BLaER1 (cell line): ENCODE data around the gene NTHL1.

ENCODE experiments used
- H3K27ac ChIP-seq: shearing (Covaris generic); formaldehyde crosslinking; 2 replicates; pipeline ENCODE4 v1.8.1; 2022
- H3K27me3 ChIP-seq: shearing (Covaris generic); formaldehyde crosslinking; 2 replicates; pipeline ENCODE4 v1.8.1; 2022
- H3K36me3 ChIP-seq: shearing (Covaris generic); formaldehyde crosslinking; 2 replicates; pipeline ENCODE4 v1.8.1; 2022
- H3K4me1 ChIP-seq: shearing (Covaris generic); formaldehyde crosslinking; 2 replicates; pipeline ENCODE4 v1.8.1; 2022
- H3K4me2 ChIP-seq: shearing (Covaris generic); formaldehyde crosslinking; 2 replicates; pipeline ENCODE4 v1.8.1; 2022
- H3K4me3 ChIP-seq: shearing (Covaris generic); formaldehyde crosslinking; 2 replicates; pipeline ENCODE4 v1.8.1; 2022
- H3K9ac ChIP-seq: shearing (Covaris generic); formaldehyde crosslinking; 2 replicates; pipeline ENCODE4 v1.8.1; 2022
- H3K9me3 ChIP-seq: shearing (Covaris generic); formaldehyde crosslinking; 2 replicates; pipeline ENCODE4 v1.8.1; 2022
- H4K20me1 ChIP-seq: shearing (Covaris generic); formaldehyde crosslinking; 2 replicates; pipeline ENCODE4 v1.8.1; 2022
- Cebpa-rat ChIP-seq: shearing (Covaris generic); IDR thresholded peaks from 2 replicates; pipeline ENCODE4 v1.8.1; 2022

The NTHL1 gene

DNA sequence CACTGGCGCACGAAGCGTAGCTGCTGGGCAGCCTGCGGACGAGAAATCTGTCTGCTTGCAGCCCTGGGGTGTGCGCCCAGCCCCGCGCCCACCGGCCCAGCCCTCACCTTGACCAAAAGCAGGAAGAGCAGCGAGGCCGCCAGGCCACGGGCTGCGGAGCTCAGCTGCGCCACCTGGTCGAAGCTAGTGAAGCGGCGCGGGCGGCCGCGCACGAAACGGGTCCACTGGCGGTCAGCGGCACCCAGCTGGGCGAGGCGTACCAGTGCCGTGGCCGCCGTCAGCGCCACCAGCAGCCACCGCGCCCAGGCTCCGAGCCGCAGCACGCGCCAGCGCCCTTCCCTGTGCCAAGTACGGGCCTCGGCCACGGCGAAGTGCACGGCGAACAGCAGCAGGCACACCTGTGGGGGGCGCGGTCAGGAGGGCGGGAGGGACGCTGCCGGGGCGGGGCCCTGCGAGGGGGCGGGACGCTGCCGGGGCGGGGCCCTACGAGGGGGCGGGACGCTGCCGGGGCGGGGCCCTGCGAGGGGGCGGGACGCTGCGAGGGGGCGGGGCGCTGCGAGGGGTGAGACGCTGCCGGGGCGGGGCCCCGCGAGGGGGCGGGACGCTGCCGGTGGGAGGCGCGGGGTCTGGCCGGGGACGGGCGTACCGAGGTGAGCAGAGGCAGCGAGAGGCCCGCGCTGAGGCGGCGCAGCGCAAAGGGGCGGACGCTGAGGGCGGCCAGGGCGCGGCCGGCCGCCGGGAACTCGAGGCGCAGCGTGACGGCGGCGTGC, 43.3 kb upstream of the NTHL1 start:
- no peaks in the 10 kb centered on the region for H3K9me3 ChIP-seq
- TF ChIP-seq Cebpa-rat = no peak
- H3K36me3 ChIP-seq = peaks cover 97% of the 10 kb centered on the region
- no peak overlapping the region for H3K9ac ChIP-seq
- H3K27ac ChIP-seq = no peak overlapping the region
- H3K4me3 ChIP-seq = no peak overlapping the region
- H4K20me1 ChIP-seq = peaks cover 65% of the 10 kb centered on the region
- H3K27me3 ChIP-seq = no peaks in the 10 kb centered on the region
- H3K4me1 ChIP-seq = peaks cover 35% of the 10 kb centered on the region
- no peak overlapping the region for H3K4me2 ChIP-seq

DNA sequence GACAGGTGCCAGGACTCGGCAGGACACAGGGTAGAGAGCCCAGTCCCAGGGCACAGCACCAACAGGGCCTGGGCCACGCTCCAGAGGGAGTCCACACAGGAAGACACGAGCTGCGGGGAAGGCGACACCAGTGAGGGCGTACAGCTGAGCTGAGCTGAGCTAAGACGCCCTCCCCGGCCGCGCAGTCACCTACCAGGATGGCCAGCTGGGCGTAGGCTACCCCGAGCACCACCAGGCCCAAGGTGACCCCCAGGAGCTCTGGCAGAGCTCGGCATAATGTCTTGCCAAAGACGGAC, 42.8 kb upstream of the NTHL1 start:
- Histone ChIP-seq H3K4me1 (peaks cover 40% of the 10 kb centered on the region), H3K9ac (no peak overlapping the region), H3K27me3 (no peaks in the 10 kb centered on the region), H3K4me2 (no peak overlapping the region), H3K9me3 (no peaks in the 10 kb centered on the region), H3K27ac (no peak overlapping the region), H3K4me3 (no peak overlapping the region), H3K36me3 (peaks cover 97% of the 10 kb centered on the region), H4K20me1 (peaks cover 60% of the 10 kb centered on the region)
- TF ChIP-seq Cebpa-rat = no peak

DNA sequence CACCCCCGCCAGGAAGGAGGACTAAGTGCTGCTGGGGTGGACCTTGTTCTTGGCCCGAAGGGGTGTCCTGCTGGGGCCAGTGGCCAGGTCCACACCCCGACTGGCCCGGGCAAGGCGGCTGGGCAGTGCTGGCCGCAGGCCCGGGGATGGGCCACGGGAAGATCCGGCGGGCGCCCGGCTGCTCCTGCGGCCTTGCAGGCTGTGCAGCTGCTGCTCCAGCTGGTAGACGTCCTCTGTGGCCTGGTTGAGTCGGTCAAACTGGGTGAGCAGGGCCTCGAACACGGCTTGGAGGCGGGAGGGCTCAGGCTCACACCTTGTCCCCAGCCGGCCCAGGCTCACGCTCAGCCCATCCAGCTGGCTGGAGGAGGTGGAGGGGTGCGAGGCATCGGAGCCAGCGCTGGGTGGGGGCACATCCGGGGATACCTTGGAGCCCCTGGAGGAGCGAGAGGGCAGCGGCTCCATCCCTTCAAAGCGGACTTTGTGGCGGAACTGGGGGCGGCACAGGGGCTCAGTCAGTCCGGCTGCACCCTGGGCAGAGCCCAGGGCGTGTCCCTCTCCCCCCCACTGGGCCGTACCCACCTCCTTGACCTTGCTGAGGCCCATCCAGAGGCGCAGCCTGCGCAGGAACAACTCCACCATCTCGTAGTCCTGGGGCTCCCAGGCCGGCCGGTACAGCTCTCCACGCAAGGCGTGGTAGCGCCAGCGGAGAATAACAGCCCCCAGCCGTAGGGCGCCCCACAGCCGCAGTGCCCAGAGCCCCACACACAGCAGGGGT, 42.3 kb upstream of the NTHL1 start:
- Histone ChIP-seq H3K4me3 (no peak overlapping the region), H3K27me3 (no peaks in the 10 kb centered on the region), H3K27ac (peak overlapping the region; percentile 44; the same call in 1 of the 2 replicates), H3K9ac (no peak overlapping the region), H3K4me1 (peaks cover 46% of the 10 kb centered on the region), H3K4me2 (no peak overlapping the region), H4K20me1 (peaks cover 55% of the 10 kb centered on the region), H3K9me3 (no peaks in the 10 kb centered on the region), H3K36me3 (peaks cover 97% of the 10 kb centered on the region)
- no peak for TF ChIP-seq Cebpa-rat

DNA sequence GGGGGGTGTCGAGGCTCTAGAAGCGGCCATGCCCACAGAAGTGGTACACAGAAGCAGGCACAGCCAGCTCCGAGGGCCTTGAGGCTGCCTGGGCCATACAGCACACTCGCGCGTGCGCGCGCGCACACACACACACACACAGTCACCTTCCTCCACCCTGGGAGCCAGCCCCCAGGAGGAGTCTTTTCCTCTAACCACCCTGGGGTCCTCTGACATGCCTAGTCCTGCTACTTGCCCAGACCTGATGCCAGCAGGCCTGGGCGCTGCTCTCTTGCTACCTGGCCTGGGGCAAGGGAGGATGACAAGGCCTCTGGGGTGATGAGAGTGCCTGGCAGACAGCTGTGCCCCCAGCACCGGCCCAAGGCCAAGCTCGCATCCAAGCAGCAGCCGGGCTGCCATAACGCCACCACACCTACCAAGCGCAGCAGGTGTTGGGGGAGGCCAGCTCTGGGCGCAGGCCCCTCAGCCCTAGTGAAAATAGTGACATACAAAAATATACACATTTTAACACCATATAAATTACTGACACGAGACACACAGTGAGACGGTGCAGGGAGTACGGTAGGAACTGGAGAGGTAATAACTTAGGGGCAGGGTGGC, 41.2 kb upstream of the NTHL1 start:
- H3K27ac ChIP-seq = peak overlapping the region; percentile 44; the same call in 1 of the 2 replicates

DNA sequence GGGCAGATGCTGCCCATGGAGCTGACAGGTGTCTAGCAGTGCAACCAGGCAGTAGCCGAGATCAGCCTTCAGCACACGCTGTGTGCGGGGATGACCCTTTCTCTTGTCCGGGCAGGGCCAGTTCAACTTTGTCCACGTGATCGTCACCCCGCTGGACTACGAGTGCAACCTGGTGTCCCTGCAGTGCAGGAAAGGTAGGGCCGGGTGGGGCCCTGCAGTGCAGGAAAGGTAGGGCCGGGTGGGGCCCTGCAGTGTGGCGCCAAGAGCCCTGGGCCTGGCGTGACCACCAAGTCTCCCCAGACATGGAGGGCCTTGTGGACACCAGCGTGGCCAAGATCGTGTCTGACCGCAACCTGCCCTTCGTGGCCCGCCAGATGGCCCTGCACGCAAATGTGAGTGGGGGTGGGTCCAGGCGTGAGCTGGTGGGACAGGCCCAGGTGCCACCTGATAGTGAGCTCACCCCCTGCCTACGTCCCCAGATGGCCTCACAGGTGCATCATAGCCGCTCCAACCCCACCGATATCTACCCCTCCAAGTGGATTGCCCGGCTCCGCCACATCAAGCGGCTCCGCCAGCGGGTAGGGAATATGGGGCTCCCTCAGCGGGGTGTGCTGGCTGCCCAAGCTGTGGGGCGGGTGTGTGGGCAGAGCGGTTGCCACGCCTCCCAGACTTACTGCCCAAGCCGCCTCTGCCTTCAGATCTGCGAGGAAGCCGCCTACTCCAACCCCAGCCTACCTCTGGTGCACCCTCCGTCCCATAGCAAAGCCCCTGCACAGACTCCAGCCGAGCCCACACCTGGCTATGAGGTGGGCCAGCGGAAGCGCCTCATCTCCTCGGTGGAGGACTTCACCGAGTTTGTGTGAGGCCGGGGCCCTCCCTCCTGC, 40.4 kb upstream of the NTHL1 start:
- Histone ChIP-seq H3K9ac (peak overlapping the region; percentile 65), H4K20me1 (peaks cover 57% of the 10 kb centered on the region), H3K4me1 (peaks cover 65% of the 10 kb centered on the region), H3K27ac (peak overlapping the region; percentile 84), H3K9me3 (no peaks in the 10 kb centered on the region), H3K36me3 (peaks cover 86% of the 10 kb centered on the region), H3K27me3 (no peaks in the 10 kb centered on the region), H3K4me3 (no peak overlapping the region), H3K4me2 (peak overlapping the region; percentile 98)
- no peak for TF ChIP-seq Cebpa-rat

More for the DNA sequence above, 41.2 kb upstream of the NTHL1 start:
- H3K36me3 ChIP-seq = peaks cover 94% of the 10 kb centered on the region
- H4K20me1 ChIP-seq = peaks cover 58% of the 10 kb centered on the region
- H3K4me2 ChIP-seq = no peak overlapping the region
- H3K4me1 ChIP-seq = peaks cover 56% of the 10 kb centered on the region
- no peaks in the 10 kb centered on the region for H3K9me3 ChIP-seq
- no peak overlapping the region for H3K4me3 ChIP-seq
- H3K27me3 ChIP-seq = no peaks in the 10 kb centered on the region
- peak overlapping the region; percentile 38 for H3K9ac ChIP-seq
- TF ChIP-seq Cebpa-rat = no peak

DNA sequence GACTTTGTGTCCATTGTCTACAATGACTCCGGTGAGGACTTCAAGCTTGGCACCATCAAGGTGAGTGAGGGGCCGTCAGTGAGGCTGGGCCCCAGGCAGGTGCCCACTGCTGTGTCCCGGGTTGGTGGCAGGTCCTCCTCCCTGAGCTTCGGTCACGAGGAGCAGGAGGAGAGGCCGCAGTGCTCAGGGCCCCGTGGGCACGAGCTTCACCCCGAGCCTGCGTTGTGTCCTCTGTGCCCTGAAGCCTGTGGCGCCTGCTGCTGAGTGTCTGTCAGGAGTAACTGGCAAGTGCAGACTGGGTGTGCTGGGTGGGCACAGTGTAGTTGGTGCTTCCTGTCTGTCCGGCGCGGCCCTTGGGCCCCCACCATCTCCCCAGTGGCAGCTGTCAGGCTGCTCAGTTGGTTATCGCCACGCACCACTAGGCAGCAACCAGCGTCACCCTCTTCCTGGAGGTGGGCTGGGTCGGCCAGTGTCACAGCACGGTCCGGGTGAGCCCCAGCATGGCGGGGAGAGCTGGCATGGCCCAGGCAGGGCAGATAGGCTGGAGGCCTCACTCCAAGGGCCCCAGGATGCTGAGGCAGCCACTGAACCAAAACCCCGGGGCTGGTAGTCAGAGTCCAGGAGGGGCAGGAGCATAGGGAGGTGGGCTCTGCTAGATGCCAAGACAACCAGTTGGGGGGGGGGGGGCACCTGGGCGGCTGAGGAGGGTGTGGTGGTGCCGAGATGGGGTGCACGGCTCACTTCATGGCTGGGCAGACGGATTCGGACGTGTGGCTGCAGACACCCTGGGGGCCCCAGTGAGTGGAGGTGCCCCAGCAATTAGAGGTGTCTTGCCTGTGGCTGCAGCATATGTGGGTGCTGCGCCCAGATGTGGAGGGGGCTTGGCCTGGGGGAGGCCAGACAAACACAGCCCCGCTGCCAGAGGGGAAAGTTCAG, 39.4 kb upstream of the NTHL1 start:
- H4K20me1 ChIP-seq = peaks cover 57% of the 10 kb centered on the region
- peak overlapping the region; percentile 98 for H3K4me2 ChIP-seq
- H3K36me3 ChIP-seq = peaks cover 81% of the 10 kb centered on the region

DNA sequence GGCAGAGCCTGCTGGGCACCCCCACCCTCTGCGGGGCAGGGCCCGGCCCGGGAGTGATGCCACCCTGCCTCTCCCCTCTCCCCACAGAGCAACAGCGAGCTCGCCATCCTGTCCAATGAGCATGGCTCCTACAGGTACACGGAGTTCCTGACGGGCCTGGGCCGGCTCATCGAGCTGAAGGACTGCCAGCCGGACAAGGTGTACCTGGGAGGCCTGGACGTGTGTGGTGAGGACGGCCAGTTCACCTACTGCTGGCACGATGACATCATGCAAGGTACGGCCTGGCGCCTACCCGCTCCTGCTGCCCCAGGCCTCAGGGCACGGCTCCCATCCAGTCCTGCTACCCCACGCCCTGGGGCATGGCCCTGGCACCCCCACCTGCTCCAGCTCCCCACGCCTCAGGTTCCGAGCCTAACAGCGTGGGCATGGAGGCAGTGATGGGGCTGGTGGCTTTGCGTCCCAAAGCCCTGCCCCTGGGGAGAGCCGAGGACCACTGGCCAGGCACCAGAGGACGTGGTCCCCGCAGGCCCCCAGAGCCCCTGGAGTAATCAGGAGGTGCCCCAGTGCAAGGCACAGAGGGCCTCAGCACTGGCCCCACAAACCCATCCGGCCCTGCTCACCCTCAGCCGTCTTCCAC, 38.6 kb upstream of the NTHL1 start:
- Histone ChIP-seq H3K36me3 (peaks cover 81% of the 10 kb centered on the region), H3K4me2 (peak overlapping the region; percentile 98)
- no peak for TF ChIP-seq Cebpa-rat

More for the DNA sequence above, 39.4 kb upstream of the NTHL1 start:
- H3K27me3 ChIP-seq = no peaks in the 10 kb centered on the region
- no peaks in the 10 kb centered on the region for H3K9me3 ChIP-seq
- H3K4me3 ChIP-seq = peak overlapping the region; percentile 46
- peak overlapping the region; percentile 84 for H3K27ac ChIP-seq
- H3K4me1 ChIP-seq = peaks cover 74% of the 10 kb centered on the region
- peak overlapping the region; percentile 65 for H3K9ac ChIP-seq
- no peak for TF ChIP-seq Cebpa-rat

DNA sequence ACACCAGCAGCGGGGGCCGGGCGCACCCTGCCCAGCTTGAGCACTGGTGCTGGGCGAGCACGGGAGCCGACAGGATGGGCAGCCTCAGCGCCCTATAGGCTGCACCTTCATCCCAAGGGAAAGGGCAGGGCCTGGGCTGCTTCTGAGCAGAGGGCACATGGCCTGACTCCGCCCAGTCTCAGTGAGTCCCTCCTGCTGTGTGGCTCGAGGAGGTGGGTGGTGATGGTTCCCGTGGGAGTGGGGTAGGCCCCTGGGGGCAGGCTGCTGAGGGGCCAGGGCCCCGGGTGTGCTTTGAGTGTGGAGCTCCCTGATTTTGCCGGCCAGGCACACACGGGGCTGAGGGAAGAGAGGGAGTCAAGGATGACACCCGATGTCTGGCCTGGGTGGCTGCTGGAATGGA, 38.0 kb upstream of the NTHL1 start:
- Histone ChIP-seq H3K27me3 (no peaks in the 10 kb centered on the region), H3K27ac (peak overlapping the region; percentile 84), H3K9ac (peak overlapping the region; percentile 65), H3K4me1 (peaks cover 88% of the 10 kb centered on the region), H4K20me1 (peaks cover 60% of the 10 kb centered on the region), H3K4me2 (peak overlapping the region; percentile 98), H3K9me3 (no peaks in the 10 kb centered on the region), H3K4me3 (peak overlapping the region; percentile 46; the same call in 1 of the 2 replicates), H3K36me3 (peaks cover 80% of the 10 kb centered on the region)
- TF ChIP-seq Cebpa-rat = no peak

More for the DNA sequence above, 38.6 kb upstream of the NTHL1 start:
- peaks cover 82% of the 10 kb centered on the region for H3K4me1 ChIP-seq
- H3K9ac ChIP-seq = peak overlapping the region; percentile 65
- peak overlapping the region; percentile 84 for H3K27ac ChIP-seq
- peaks cover 60% of the 10 kb centered on the region for H4K20me1 ChIP-seq
- H3K4me3 ChIP-seq = peak overlapping the region; percentile 46; the same call in 1 of the 2 replicates
- H3K27me3 ChIP-seq = no peaks in the 10 kb centered on the region
- no peaks in the 10 kb centered on the region for H3K9me3 ChIP-seq
